HG02938 (cell line): ENCODE data around the gene PTPRB.
A peak's percentile ranks its signal among the peaks of the same experiment; 100 is the strongest.

Experiments used
- ATAC-seq: cut with Tn5 transposase; IDR thresholded peaks from one replicate; pipeline ENCODE4 v1.9.1; 2021; ENCODE audit warnings: mild to moderate bottlenecking, moderate library complexity; ENCODE audit not compliant: unreplicated experiment

The PTPRB gene

DNA sequence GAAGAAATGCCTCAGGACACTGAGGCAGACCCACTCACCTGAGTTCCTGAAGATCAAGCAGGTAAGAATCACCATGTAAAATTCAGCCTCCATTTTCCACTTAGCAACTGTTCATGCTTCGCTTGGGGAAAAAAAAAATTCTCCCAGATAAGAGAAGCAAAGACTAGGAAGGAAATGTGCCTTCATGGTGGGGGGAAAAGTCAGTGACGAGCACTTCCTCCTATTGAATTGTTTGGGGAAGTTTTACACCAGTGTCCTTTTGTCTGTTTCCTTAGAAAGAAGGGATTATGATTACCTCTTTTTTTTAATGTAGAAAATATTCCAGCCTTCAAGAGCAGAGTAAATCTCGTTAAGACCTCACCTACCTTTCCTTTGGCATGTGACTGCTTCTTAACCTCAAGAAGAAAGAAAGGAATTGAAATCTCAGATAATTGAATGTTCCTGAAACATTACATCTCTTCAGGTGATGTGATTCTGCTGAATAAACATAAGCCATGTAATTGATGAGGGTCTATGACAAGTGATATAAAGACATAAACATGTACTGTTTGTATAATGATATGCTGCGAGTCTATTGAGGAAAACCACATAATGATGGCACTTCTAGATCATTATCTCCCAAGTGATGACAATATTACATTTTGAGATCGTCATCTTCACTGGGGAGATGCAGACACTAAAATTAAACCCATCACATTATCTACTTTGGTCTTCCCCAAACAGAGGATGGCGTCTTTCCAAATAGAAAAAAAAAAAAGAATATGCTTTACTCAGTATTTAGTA, at the start of gene PTPRB:
TSS of gene PTPRB (minus strand) at position 127 of the 783 bp plus-strand sequence. CDS start at position 93, 34 bp downstream.
- no peak for ATAC-seq

DNA sequence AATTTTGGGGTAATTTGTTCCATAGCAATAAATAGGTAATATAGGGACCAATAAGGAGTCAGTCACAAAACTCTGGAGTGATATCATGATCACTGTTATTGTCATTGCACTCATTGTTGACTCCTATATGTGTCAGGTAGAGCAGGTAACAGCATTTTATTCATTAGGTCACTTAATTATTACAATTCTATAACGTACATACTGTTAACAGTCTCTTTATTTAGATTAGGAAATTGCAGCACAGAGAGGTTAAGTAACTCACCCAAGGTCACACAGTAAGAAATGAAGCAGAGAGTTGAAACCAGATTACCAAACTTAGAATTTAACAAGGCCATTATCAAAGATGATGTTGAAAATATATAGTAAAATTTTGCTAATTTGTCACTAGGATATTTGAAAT, 49.7 kb upstream of the PTPRB start:
- ATAC-seq, result no peak

DNA sequence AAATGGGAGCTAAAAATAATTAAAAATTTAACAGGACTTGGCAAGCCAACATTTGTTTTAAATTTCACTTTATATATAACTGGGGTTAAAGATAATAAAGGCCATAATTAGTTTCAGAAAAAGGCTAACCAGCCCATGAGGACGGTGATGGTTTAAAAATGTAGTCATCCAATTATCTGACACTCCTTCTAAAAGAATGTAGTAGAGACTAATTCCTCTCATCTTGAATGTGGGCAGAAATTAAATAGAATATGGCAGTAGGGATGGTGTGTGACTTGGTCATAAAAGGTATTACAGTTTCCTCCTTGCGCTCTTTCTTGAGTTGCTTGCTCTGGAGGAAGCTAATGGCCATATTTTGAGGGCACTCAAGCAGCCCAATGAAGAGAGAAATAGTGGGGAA, 49.1 kb upstream of the PTPRB start:
- no peak for ATAC-seq

DNA sequence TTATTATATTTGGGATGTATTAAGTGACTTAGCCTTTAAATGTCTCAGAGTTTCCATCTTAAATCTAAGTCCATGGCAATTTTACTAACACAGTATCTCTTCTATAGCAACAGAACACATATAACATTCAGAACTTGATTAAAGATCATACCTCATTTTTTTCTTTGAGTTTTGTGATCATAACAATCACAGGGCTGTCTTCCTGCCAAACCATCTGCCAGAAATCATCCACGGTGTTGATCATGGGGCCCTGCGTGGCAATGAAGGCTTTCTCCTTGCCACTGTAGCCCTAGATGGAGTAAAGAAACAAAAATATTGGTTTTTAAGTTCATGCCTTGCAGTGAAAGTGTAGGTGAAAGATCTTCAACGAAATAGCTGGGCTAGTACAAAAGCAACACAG, 46.7 kb upstream of the PTPRB start:
- ATAC-seq, result no peak

DNA sequence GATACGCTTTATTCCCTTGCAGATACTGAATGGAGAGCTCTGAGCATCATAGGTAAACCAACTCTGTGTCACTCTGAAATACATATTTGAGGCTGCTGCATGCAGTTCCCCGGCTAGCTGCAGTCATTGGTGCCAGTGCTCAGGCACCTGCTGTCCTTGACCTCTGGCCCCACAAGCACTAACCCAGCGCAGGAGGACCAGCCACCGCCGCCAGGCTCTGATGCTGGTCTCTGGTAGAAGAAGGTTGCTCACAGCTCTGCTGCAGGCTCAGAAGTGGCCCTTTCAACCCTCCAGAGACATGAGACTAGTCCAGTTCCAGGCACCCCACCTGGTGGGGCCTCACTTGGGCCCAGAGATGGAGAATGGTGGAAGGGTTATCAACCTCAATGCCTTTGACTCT, 34.5 kb upstream of the PTPRB start:
- ATAC-seq, result no peak

DNA sequence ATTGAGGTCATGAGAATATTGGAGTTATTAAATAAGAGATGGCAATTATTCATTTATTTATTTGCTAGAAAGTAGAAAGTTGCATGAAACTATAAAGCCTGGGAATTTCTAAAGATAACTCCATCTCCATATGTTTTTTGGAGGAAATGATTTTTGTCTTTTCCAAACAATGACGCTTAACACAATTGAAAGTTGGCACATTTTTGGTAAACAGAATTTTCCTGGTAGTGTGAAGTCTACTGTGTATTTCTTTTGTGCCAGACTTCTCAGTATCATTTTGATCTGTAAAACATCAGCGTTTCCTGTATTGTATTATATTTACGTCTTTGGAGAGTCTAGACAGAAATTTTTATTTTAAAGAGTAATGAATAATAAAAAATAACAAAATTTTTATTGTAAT, 33.7 kb upstream of the PTPRB start:
- no peak for ATAC-seq

DNA sequence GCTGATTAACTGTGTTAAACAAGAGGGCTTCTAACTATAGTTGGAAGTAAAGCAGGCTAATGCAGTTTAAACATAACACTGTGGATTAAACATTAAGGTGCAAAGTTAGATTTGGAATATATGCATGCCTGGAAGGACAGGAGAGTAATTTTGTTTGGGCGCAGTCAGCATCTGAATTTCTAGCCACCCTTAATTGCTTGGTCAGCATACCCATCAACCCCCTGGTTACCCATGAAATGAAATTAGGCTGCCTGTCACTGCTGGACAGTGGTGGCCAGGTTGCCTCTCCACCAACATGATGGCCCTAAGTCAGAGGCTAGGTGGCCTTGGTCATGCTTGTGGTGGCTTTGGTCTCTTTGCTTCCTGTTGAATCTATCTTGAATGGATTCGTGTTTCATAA, 30.0 kb upstream of the PTPRB start:
- ATAC-seq, result no peak

DNA sequence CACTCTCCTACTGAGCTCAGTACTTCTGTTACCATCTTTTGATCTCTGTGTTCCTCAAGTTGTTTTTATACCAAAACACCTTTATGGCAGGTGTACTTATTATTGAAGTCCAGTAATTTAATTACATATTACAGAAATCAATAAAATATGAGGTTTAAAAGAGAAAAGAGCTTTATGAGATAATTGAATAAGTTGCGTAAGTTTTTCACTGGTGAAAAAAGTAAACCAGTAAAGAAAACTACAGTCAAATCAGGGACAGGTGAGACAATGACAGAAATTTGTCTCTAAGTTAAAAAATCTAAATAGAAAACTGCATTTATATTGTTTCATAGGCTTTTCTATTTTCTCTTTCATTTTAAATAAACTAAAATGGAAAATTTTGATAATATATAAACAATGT, 29.1 kb upstream of the PTPRB start:
- ATAC-seq, result no peak

DNA sequence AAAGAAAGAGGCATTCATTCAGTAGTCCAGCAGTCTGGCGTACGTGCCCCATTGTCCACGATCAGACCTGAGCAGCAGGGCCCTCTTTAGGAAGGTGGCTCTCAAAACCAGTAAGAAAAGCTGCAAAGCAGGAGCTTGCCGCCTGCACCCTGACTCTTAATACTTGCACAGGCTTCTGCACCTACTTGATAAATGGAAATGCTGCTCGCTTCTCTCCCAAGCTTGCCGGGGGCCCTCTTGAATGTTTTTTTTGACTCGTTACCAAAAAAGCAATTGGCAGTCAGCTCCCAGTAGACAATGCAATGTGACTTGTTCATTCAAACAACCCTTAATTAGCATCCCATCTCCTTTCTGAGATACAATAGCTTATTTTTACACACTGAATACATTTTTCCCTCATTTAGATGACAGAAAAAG, 27.2 kb upstream of the PTPRB start:
- ATAC-seq, result no peak

DNA sequence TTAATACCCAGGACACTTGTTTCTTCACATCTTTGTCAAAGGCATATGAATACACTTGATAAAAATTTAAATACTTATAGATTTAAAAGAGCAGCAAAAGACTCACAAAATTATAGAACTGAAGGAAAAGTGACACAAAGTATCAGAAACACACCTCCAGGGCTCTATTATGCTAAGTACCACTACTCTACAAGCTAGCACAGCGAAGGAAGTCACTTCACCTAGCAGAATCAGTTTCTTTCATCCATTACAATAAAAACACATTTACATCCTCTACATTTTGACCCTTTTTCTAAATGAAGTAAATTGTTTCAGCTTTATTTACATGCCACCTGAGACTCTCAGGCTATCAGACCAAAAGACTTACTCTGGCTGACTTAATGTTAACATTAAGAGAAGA, 26.6 kb upstream of the PTPRB start:
- ATAC-seq, result no peak

DNA sequence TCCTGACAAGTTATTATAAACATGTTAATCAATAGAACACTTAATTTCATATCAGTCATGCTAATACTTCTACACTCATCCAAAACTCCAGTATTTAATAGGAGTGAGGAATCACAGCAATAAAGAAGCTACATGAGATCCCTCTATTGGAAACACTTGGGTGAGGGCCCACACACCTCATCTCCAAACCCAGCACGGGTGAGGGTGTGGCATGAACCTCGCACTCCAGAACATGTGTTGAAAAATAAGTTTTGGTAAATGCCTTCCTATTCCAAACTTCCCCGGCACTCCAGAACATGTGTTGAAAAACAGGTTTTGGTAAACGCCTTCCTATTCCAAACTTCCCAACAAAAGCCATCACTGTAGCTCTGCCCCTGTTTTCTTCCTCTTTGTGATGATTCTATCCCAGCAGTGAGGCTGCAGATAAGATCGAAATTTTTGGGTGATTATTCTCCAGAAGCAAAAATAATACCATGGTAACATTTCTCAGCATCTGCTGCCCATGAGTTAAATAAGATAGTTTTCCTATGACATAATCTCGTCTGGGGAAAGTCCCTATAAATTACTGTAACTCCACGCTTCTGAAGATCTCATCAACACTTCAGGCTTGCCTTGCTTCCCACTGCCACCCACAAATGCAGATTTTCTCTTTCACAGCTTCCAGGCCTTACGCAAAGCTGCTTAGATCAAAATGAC, 24.4 kb upstream of the PTPRB start:
- no peak for ATAC-seq

DNA sequence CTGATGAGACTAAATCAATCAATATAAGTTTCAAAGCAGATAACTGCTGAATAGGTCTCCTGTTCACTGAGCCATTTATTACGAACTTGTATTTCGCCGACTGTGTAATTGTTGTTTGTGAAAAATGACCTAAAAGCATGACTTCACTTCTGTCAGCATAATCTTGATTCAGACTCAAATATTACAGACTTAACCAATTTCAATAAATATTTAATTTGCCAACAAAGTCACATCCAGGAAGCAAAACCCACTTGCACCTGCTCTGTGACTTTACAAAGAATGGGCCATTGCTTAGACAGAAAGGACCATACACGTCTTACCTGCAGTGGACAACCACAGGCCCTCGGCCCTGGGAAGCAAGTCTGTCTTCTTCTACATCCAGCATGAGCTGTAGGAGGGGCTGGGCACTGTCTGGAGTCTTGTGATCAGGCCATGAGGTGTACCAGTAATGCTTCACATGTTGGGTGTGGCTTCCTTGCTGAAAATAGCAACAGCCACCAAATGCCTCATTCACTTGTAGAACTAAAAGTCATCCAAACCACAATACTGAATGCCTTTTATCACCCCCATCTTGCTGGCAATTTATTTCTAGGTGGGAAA, 23.5 kb upstream of the PTPRB start:
- no peak for ATAC-seq

DNA sequence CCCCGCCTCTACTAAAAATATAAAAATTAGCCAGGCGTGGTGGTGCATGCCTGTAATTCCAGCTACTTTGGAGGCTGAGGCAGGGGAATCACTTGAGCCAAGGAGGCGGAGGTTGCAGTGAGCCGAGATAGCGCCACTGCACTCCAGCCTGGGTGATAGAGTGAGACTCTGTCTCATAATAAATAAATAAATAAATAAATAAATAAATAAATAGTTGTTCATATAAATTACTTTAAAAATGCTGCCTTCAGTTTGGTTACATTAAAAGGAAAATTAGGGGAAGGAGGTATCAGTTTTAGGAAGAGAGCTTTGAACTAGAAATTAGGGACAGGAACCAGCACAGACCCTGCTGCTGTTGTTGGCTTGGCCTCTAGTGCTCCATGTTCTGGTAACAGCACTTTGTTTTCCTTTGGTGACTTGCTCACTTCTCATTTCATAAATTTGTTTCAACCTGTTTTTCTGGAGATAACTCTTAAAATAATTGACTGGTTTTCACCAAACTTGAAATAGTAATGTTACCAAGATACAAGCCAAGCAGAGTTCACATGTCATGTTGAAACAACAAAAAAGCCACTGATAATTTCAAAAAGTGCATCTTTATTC, 22.9 kb upstream of the PTPRB start:
- no peak for ATAC-seq

DNA sequence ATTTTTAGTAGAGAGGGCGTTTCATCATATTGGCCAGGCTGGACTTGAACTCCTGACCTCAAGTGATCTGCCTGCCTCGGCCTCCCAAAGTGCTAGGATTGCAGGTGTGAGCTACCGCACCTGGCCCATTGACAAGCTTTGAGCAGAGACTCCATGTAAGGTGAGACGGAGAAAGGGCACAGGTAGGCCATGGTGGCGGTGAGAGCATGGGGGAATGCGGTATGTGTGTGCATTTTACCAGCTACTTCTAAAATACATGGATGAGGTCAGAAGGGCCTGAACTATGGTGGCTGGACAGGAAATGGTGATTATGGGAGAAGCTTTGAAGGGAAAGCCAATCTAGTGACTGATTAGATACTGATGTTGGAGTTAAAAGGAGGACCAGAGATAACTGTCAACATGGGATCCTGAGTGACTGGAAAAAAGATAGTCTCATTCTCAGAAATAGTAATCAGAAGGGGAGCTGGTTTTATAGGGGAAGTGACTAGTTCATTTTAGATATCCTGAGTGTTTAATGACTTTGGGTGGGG, 21.9 kb upstream of the PTPRB start:
- ATAC-seq, result no peak

DNA sequence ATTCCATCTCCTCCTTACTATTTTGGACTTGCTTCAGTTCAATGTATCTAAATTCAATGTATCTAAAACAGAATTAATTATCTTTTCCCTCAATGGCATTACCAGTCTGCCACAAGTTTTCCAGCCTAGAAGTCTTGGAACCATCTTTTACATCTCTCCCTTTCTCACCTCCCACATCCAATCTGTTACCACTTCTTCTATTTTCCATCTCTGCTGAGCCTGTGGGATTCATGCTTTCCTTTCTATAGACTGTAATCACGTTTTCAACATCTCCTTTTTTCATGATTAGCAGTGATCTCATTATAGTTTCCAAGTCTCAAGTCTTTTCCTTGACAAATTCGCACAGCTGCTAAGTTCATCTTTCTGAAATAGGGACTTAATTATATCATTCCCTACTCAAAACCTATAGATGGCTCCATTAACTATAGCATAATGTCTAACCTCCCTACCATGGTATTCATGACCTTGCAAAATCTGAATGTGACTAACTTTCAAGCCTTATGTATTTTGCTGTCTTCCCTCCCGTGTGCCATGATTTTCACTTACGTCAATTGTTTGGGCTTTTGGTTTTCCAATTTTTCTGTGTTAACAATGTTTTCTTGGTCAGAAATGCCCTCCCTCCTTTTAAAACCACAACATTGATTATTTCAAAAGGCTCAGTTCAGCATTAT, 20.5 kb upstream of the PTPRB start:
- no peak for ATAC-seq

DNA sequence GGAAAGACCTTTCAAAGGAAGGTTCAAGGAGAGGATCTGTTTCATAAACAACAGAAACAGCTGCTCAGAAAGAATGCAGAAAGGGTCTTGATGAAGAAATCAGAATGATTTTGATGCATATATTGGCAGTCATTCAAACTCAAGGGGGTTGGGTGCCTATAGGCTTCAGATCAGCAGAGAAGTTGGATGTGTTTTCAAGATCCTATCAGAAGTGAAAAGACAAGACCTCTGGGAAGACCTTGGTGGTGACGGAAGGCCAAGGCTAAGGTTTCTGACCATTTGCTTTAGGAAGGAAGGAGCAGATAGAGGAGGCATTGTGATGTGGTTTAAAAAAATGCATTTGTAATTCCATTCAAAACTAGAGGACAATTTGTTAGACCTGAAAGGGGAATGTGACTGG, 15.2 kb upstream of the PTPRB start:
- no peak for ATAC-seq

DNA sequence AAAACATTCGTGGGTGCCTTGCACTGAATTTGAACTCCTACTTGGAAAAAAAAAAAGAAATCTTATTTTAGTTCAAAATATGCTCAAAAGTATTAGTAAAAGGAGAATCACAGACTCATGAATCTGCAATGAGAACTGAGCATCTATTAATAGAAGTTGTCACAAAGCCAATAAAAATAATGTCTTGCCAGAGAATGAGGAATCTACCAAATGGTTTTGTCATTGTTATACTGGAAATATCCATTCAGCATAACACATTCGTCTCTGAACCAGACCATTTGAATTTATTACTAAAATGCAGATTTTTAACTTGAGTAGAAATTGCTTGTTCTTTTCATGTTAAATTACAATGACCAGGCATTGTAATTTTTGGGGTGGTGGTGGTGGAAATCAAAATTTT, 11.6 kb upstream of the PTPRB start:
- no peak for ATAC-seq

DNA sequence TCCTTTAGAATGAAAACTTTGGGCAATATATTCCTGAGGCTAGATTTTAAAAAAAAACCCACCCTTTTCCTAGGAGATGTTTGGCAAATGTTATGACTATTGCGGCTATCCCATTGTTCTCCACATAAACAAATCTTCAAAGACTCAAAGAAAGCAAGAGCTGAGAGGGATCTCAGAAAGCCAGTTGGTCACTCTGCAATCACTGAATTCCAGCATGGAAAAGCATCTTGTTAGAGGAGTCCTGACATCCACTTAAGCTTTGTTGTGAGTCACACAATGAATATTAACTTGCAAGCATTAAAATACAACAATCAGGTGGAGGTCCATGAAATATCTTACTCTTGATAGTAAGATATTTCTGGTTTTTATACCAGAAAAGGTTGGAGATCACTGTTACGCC, 11.0 kb upstream of the PTPRB start:
- ATAC-seq, result no peak

DNA sequence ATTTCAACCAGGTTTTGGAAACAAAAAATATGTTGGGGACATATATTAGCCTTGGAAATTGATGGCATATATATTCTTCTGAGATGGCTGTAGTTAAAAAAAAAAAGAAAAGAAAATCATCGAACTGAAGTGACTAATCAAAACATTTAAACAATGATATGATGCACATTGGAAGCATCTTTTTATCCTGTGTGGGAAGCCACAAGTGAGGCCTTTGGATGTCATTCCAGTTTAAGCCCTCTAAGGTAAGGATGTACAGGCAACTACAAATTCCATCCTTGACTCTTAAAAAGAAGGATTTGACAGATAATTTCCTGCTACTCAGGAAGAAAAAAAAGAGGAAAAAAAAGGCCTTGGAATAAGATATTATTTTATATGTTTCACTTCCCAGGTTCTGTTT, 9.6 kb upstream of the PTPRB start:
- no peak for ATAC-seq

DNA sequence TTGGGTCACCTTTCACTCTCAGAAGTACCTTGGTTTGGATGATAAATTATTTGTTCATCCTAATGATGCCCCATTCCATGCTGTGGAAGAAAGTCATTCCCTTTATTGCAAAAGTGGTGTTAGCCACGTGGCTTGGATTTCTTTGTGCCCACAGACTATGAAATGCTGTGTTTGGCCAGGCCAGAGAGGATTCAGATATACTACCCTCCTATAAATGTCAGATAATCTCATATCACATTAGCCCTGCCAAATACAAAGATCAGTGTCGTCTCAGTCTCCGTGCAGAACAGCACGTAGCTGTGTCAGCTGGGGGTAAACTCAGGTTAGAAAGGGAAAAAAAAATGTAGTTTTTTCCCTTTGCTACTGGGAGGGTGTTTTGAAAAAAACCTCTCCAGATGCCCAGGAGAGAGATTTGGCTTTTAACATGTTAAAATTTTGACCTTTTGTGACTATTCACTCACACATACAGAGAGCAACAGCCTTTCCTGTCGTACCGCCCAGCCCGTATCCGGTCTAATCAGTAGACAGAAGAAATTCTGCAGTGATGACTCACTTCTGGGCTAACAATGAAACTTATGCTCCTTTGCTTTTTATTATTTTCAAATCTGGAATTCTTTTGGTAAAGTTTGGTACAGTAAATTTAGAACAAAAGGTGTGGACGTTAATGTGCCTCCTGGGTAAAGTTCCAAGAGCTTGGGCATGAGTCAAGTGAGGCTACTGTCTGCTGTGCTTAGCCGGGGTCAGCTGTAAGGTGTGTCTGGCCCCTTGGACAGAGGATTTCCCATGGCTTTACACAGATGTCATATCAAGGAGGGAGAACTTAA, 8.5 kb upstream of the PTPRB start:
- peak; percentile 69 for ATAC-seq
